GM12878 (cell line): ENCODE results near the gene SPIRE1. TPM values are rescaled to one million over a fixed set of nuclear protein-coding genes. Genes with fewer than 3 reads are reported as not detected.

ENCODE experiments used
- ATAC-seq: fragments of 200-7000 bp; cut with Tn5 transposase; 3 replicates; pipeline ENCODE4 v1.9.1; 2020; ENCODE audit warnings: mild to moderate bottlenecking, moderate library complexity
- BruUV-seq: library from RNA; stranded (reverse); fragments of 400-500 nt; replicated peaks from 2 replicates; lab custom pipeline; 2021; lab: Mats Ljungman, UMichigan
- CTCF ChIA-PET: fragments of 300-600 bp; sonication (Branson Sonifier 250); formaldehyde crosslinking; extraction: SDS; loops from one replicate; lab custom pipeline; 2021; ENCODE audit warnings: inconsistent platforms; lab: Yijun Ruan, JAX
- POLR2A ChIA-PET: fragments of 350-600 bp; formaldehyde crosslinking; extraction: SDS; loops from one replicate; lab custom pipeline; 2021; ENCODE audit warnings: inconsistent platforms; lab: Charles Lee
- RAD21 ChIA-PET: fragments of 300-600 bp; sonication (Branson Sonifier 250); formaldehyde crosslinking; loops from one replicate; lab custom pipeline; 2023; ENCODE audit warnings: antibody characterized with exemption; ENCODE audit not compliant: unreplicated experiment; lab: Charles Lee
- SMC1A ChIA-PET: fragments of 300-600 bp; sonication (Branson Sonifier 250); formaldehyde crosslinking; loops from one replicate; lab custom pipeline; 2023; ENCODE audit not compliant: unreplicated experiment, uncharacterized antibody; lab: Charles Lee
- DNase-seq: peaks from one replicate; pipeline ENCODE4 v3.0.0-alpha.2; 2011; ENCODE audit warnings: low read depth, low spot score
- FAIRE-seq: peaks from 3 replicates; lab custom pipeline; 2011; peaks lifted over from hg19 to GRCh38; lab: Jason Lieb, UNC
- H2AFZ ChIP-seq: 2 replicates; pipeline ENCODE4 v1.6.0; 2011; ENCODE audit warnings: low read depth, low read length, control low read depth; ENCODE audit not compliant: control insufficient read depth
- H3K27ac ChIP-seq: 2 replicates; pipeline ENCODE4 v1.5.1; 2011; ENCODE audit warnings: control low read depth; ENCODE audit not compliant: control insufficient read depth, insufficient read depth
- H3K27me3 ChIP-seq, 2 experiments: replicated peaks in 1 of 2; 2 replicates each; pipeline versions ENCODE4 v1.6.0 to v1.6.1; 2011; ENCODE audit warnings: low read length in 1 of 2; ENCODE audit not compliant: control insufficient read depth in 2 of 2, insufficient read depth in 2 of 2
- H3K36me3 ChIP-seq, 2 experiments: 2 replicates each; pipeline ENCODE4 v1.5.1; 2011; ENCODE audit warnings: low read length in 1 of 2; ENCODE audit not compliant: control insufficient read depth in 2 of 2, insufficient read depth in 2 of 2
- H3K4me1 ChIP-seq: 2 replicates; pipeline ENCODE4 v1.6.1; 2011; ENCODE audit warnings: mild to moderate bottlenecking, low read length, moderate library complexity, mixed read lengths; ENCODE audit not compliant: control insufficient read depth, insufficient read depth
- H3K4me2 ChIP-seq: 2 replicates; pipeline ENCODE4 v1.6.0; 2011; ENCODE audit warnings: control low read depth; ENCODE audit not compliant: control insufficient read depth, insufficient read depth
- H3K4me3 ChIP-seq: fragments of 200-600 bp; sonication (generic); 2 replicates; pipeline ENCODE4 v1.5.1; 2016
- H3K79me2 ChIP-seq: 2 replicates; pipeline ENCODE4 v1.6.0; 2011; ENCODE audit warnings: low read length; ENCODE audit not compliant: control insufficient read depth, insufficient read depth
- H3K9ac ChIP-seq: 2 replicates; pipeline ENCODE4 v1.8.0; 2011; ENCODE audit warnings: low read length, control low read depth, mixed read lengths; ENCODE audit not compliant: control insufficient read depth, insufficient read depth
- H3K9me3 ChIP-seq: replicated peaks from 3 replicates; pipeline ENCODE4 v1.5.1; 2011; ENCODE audit warnings: mild to moderate bottlenecking, low read length; ENCODE audit not compliant: control insufficient read depth, insufficient read depth
- H4K20me1 ChIP-seq: 2 replicates; pipeline ENCODE4 v1.6.0; 2011; ENCODE audit not compliant: control insufficient read depth, insufficient read depth
- ATF7 ChIP-seq: fragments of 450-650 bp; IDR thresholded peaks from 2 replicates; pipeline ENCODE4 v1.6.1; 2016; ENCODE audit warnings: low read depth, mild to moderate bottlenecking
- BRCA1 ChIP-seq: IDR thresholded peaks from 2 replicates; pipeline ENCODE4 v1.6.1; 2011; ENCODE audit warnings: low read depth, low read length, improper control_type of control experiment
- EED ChIP-seq: sonication (generic); IDR thresholded peaks from 2 replicates; pipeline ENCODE4 v1.6.1; 2016; ENCODE audit warnings: antibody characterized with exemption, low read depth
- EP300 ChIP-seq, 2 experiments: fragments of 150-350 bp in 1 of 2; IDR thresholded peaks; 2 replicates each; pipeline ENCODE4 v1.6.1; 2011 to 2012; ENCODE audit warnings: low read depth in 2 of 2, low read length in 2 of 2, borderline replicate concordance in 1 of 2, improper control_type of control experiment in 1 of 2, inconsistent platforms in 1 of 2; ENCODE audit not compliant: control insufficient read depth in 1 of 2
- ETV6 ChIP-seq, 2 experiments: fragments of 450-650 bp in 1 of 2; IDR thresholded peaks in 1 of 2; conservative IDR thresholded peaks in 1 of 2; 2 replicates each; pipeline ENCODE4 v1.6.1; 2014; ENCODE audit warnings: antibody characterized with exemption in 1 of 2, borderline replicate concordance in 1 of 2, low read depth in 1 of 2, mild to moderate bottlenecking in 1 of 2, moderate library complexity in 1 of 2
- JUNB ChIP-seq: IDR thresholded peaks from 2 replicates; pipeline ENCODE4 v1.6.1; 2016; ENCODE audit warnings: antibody characterized with exemption, mild to moderate bottlenecking
- KLF5 ChIP-seq: fragments of 450-650 bp; IDR thresholded peaks from 2 replicates; pipeline ENCODE4 v1.6.1; 2014; ENCODE audit warnings: mild to moderate bottlenecking; ENCODE audit not compliant: partially characterized antibody
- NBN ChIP-seq: fragments of 450-650 bp; IDR thresholded peaks from 2 replicates; pipeline ENCODE4 v1.6.1; 2016
- NR2F1 ChIP-seq: fragments of 450-650 bp; conservative IDR thresholded peaks from 2 replicates; pipeline ENCODE4 v1.6.1; 2017; ENCODE audit warnings: mild to moderate bottlenecking
- SMARCA5 ChIP-seq: fragments of 450-650 bp; IDR thresholded peaks from 2 replicates; pipeline ENCODE4 v1.6.1; 2017; ENCODE audit warnings: mild to moderate bottlenecking
- SRF ChIP-seq, 2 experiments: IDR thresholded peaks; 2 replicates each; pipeline ENCODE4 v1.6.1; 2011; ENCODE audit warnings: low read depth in 2 of 2, low read length in 2 of 2, mild to moderate bottlenecking in 1 of 2, moderate library complexity in 1 of 2
- STAT3 ChIP-seq: IDR thresholded peaks from 2 replicates; pipeline ENCODE4 v1.6.1; 2011; ENCODE audit warnings: low read depth, low read length, improper control_type of control experiment
- TBL1XR1 ChIP-seq: IDR thresholded peaks from 2 replicates; pipeline ENCODE4 v1.6.1; 2012; ENCODE audit warnings: low read depth, low read length, improper control_type of control experiment
- TCF3 ChIP-seq: IDR thresholded peaks from 2 replicates; pipeline ENCODE4 v1.6.1; 2012; ENCODE audit warnings: low read depth, mild to moderate bottlenecking, low read length, borderline replicate concordance; ENCODE audit not compliant: insufficient read depth
- ZNF217 ChIP-seq: fragments of 450-650 bp; IDR thresholded peaks from 2 replicates; pipeline ENCODE4 v1.6.1; 2017; ENCODE audit warnings: antibody characterized with exemption, mild to moderate bottlenecking
- ZNF384 ChIP-seq: IDR thresholded peaks from 2 replicates; pipeline ENCODE4 v1.6.1; 2012; ENCODE audit warnings: low read depth, mild to moderate bottlenecking, low read length, improper control_type of control experiment, borderline replicate concordance
- WGBS: methylation state at CpG from one replicate; pipeline ENCODE4 v1.1.6; 2016; ENCODE audit warnings: low lambda C conversion rate; ENCODE audit not compliant: insufficient replicate concordance, insufficient coverage; ENCODE audit errors: missing lambda C conversion rate; 5-methylcytosine and 5-hydroxymethylcytosine counted together
- in situ Hi-C: fragments of 300-500 bp; cut with MboI; formaldehyde crosslinking; loops from 9 replicates; pipeline ENCODE4 v1.14.3; 2018; ENCODE audit warnings: mixed read lengths
- intact Hi-C: fragments of 100-400 bp; cut with micrococcal nuclease; formaldehyde crosslinking; loops from one replicate; pipeline ENCODE4 v1.14.2; 2022; ENCODE audit not compliant: unreplicated experiment
- polyA plus RNA-seq, 11 experiments: library from polyadenylated mRNA; depleted of rRNA in 4 of 11; unstranded in 6 of 11; stranded (reverse) in 5 of 11; fragments of >200 nt; fragmentation: Nextera tagmentation in 4 of 11; fragmentation: Illumina TruSeq in 1 of 11; extraction: Ambion mirVana in 4 of 11; extraction: Trizol in 1 of 11; gene quantifications; 1 replicate in 1 of 11; 2 replicates in 10 of 11; pipeline versions ENCODE4 v1.2.1 to v1.2.3, GENCODE V29; 2011 to 2016; ENCODE audit warnings: inconsistent platforms in 2 of 11, missing spikeins in 2 of 11, low read depth in 1 of 11
- total RNA-seq, 4 experiments: library from RNA; depleted of rRNA in 3 of 4; stranded (reverse); fragments of >200 nt in 3 of 4; fragmentation: Illumina TruSeq in 1 of 4; extraction: Trizol in 1 of 4; gene quantifications; 2 replicates each; pipeline versions ENCODE4 v1.2.1 to v1.2.3, GENCODE V29; 2013 to 2021
- TF ChIP-seq, protein P1 (sequence below): IDR thresholded peaks from 2 replicates; pipeline ENCODE4 v1.6.1; 2012; ENCODE audit warnings: low read depth, low read length, improper control_type of control experiment
- TF ChIP-seq, protein P2 (sequence below): fragments of 450-650 bp; formaldehyde crosslinking; IDR thresholded peaks from 2 replicates; pipeline ENCODE4 v1.4.0; 2020; ENCODE audit warnings: mild to moderate bottlenecking, moderate library complexity
- TF ChIP-seq, protein P3 (sequence below): fragments of 450-650 bp; IDR thresholded peaks from 2 replicates; pipeline ENCODE4 v1.6.1; 2017; ENCODE audit warnings: low read depth, mild to moderate bottlenecking, moderate library complexity

The SPIRE1 gene
- total and polyA plus RNA-seq, 10 of the 15 experiments (the other 5 are each of a cell fraction or from before 2014, with no cell fraction given), result 0.18 to 9.2 (median 4.3) TPM

DNA sequence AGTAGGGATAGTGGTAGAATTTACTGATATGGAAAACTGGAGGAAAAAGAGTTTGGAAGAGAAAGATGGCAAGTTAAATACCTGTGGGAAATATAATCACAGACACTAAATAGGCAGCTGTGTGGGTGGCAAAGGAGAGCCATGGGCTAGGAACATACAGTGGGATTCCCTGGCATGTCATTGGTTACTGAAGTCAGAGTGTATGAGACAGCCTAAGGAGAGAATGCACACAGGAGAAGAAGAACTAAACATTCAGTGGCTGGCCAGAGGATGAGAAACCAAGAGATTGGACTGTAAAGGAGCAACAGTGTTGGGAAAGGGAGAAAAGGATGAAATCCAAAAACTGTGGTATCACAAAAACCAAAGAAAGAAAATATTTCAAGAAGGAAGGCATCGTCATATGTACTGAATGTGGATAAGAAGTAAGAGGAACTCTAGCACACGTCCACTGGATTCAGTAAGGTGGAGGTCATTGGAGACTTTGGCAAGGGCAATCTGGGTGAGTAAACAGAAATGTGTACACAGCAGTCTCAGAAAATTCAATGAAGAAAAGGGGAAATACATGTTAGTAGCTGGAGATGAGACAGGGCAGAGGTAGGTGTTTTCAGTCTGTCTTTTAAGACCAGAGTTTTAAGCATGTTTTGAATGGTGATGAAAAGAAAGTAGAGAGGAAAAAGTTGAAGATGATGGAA lies 83.3 kb downstream of the SPIRE1 start:
- Histone ChIP-seq H3K27me3 (no peaks in the 10 kb centered on the region), H3K9ac (no peak overlapping the region), H3K27ac (no peak overlapping the region), H4K20me1 (no peaks in the 10 kb centered on the region), H3K9me3 (no peaks in the 10 kb centered on the region), H3K79me2 (no peaks in the 10 kb centered on the region), H3K4me1 (no peaks in the 10 kb centered on the region), H2AFZ (no peak overlapping the region), H3K4me3 (no peak overlapping the region), H3K4me2 (no peak overlapping the region), H3K36me3 (no peaks in the 10 kb centered on the region)
- POLR2A ChIA-PET, result no interaction called here
- TF ChIP-seq SMARCA5, result no peak
- no peak for TF ChIP-seq SRF (IDR thresholded peaks at IDR 0.05; ENCODE audit: low read depth in 2 of 2, low read length in 2 of 2)
- no peak for TF ChIP-seq ETV6 (conservative IDR thresholded peaks at IDR 0.05 in 1 of 2, IDR thresholded peaks at IDR 0.05 in 1 of 2; ENCODE audit: borderline replicate concordance in 1 of 2, low read depth in 1 of 2)
- no peak for TF ChIP-seq TCF3
- TF ChIP-seq, protein P1, sequence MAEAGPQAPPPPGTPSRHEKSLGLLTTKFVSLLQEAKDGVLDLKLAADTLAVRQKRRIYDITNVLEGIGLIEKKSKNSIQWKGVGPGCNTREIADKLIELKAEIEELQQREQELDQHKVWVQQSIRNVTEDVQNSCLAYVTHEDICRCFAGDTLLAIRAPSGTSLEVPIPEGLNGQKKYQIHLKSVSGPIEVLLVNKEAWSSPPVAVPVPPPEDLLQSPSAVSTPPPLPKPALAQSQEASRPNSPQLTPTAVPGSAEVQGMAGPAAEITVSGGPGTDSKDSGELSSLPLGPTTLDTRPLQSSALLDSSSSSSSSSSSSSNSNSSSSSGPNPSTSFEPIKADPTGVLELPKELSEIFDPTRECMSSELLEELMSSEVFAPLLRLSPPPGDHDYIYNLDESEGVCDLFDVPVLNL, result no peak
- TF ChIP-seq ZNF217, result no peak
- TF ChIP-seq STAT3, result no peak
- TF ChIP-seq EP300 (IDR thresholded peaks at IDR 0.05; ENCODE audit: borderline replicate concordance in 1 of 2, control insufficient read depth in 1 of 2, low read depth in 2 of 2, low read length in 2 of 2), result no peak
- TF ChIP-seq EED, result no peak
- no peak for TF ChIP-seq NBN
- no peak for TF ChIP-seq KLF5
- no peak for TF ChIP-seq ZNF384
- TF ChIP-seq, protein P2, sequence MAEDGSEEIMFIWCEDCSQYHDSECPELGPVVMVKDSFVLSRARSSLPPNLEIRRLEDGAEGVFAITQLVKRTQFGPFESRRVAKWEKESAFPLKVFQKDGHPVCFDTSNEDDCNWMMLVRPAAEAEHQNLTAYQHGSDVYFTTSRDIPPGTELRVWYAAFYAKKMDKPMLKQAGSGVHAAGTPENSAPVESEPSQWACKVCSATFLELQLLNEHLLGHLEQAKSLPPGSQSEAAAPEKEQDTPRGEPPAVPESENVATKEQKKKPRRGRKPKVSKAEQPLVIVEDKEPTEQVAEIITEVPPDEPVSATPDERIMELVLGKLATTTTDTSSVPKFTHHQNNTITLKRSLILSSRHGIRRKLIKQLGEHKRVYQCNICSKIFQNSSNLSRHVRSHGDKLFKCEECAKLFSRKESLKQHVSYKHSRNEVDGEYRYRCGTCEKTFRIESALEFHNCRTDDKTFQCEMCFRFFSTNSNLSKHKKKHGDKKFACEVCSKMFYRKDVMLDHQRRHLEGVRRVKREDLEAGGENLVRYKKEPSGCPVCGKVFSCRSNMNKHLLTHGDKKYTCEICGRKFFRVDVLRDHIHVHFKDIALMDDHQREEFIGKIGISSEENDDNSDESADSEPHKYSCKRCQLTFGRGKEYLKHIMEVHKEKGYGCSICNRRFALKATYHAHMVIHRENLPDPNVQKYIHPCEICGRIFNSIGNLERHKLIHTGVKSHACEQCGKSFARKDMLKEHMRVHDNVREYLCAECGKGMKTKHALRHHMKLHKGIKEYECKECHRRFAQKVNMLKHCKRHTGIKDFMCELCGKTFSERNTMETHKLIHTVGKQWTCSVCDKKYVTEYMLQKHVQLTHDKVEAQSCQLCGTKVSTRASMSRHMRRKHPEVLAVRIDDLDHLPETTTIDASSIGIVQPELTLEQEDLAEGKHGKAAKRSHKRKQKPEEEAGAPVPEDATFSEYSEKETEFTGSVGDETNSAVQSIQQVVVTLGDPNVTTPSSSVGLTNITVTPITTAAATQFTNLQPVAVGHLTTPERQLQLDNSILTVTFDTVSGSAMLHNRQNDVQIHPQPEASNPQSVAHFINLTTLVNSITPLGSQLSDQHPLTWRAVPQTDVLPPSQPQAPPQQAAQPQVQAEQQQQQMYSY (CRISPR knock-in tag), result no peak
- no peak for TF ChIP-seq TBL1XR1
- TF ChIP-seq, protein P3, sequence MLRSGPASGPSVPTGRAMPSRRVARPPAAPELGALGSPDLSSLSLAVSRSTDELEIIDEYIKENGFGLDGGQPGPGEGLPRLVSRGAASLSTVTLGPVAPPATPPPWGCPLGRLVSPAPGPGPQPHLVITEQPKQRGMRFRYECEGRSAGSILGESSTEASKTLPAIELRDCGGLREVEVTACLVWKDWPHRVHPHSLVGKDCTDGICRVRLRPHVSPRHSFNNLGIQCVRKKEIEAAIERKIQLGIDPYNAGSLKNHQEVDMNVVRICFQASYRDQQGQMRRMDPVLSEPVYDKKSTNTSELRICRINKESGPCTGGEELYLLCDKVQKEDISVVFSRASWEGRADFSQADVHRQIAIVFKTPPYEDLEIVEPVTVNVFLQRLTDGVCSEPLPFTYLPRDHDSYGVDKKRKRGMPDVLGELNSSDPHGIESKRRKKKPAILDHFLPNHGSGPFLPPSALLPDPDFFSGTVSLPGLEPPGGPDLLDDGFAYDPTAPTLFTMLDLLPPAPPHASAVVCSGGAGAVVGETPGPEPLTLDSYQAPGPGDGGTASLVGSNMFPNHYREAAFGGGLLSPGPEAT, result no peak
- no peak for TF ChIP-seq JUNB
- TF ChIP-seq BRCA1, result no peak
- TF ChIP-seq ATF7, result no peak
- no peak for TF ChIP-seq NR2F1
- in situ Hi-C loops (no loop called here), intact Hi-C loops (no loop called here)
- no peak for DNase-seq
- no TSS peak for BruUV-seq
- RAD21 ChIA-PET, result no interaction called here
- SMC1A ChIA-PET, result interaction anchor here (1.4 kb wide), 1 partner anchor 39 kb away, joined by 4 read pairs; no protein-coding TSS in a partner anchor
- CTCF ChIA-PET, result interaction anchor here (0.8 kb wide), 1 partner anchor 9 kb away, joined by 3 read pairs; no protein-coding TSS in a partner anchor
- ATAC-seq, result no peak
- WGBS, result 45% methylated on average over 2 of the region's 2 CpGs
- FAIRE-seq, result no peak
